ENCODE data around the gene NANS. TPM values are rescaled to one million over a fixed set of nuclear protein-coding genes. Genes with fewer than 3 reads are reported as not detected.

Gene NANS
- total and polyA plus RNA-seq, 10 of the 15 experiments (the other 5 are each of a cell fraction or from before 2014, with no cell fraction given) = 21.0 to 126 (median 52.3) TPM

- TF ChIP-seq SKIL (IDR thresholded peaks at IDR 0.05; ENCODE audit: low read depth, poor library complexity, severe bottlenecking) (peak; percentile 77), CTCF (IDR thresholded peaks at IDR 0.05 in 2 of 3, conservative IDR thresholded peaks at IDR 0.05 in 1 of 3; ENCODE audit: control insufficient read depth in 2 of 3, extremely low read depth in 1 of 3, insufficient read depth in 1 of 3, low read depth in 3 of 3, low read length in 3 of 3) (no peak), SIN3A (IDR thresholded peaks at IDR 0.05; ENCODE audit: low read depth, low read length) (no peak), POLR2A (IDR thresholded peaks at IDR 0.05; ENCODE audit: low read depth, low read length) (peak; percentile 65), RUNX3 (IDR thresholded peaks at IDR 0.05; ENCODE audit: low read length) (peak; percentile 97), SP1 (IDR thresholded peaks at IDR 0.05; ENCODE audit: low read depth, low read length) (peak; percentile 65), STAT3 (IDR thresholded peaks at IDR 0.05; ENCODE audit: low read depth, low read length) (no peak), MEF2A (IDR thresholded peaks at IDR 0.05; ENCODE audit: insufficient read depth, low read depth, low read length) (0 out of 2 replicates have a peak, but pooled peaks have one; percentile 16), STAT1 (conservative IDR thresholded peaks at IDR 0.05) (no peak), NBN (IDR thresholded peaks at IDR 0.05) (peak; percentile 99), SPI1 (IDR thresholded peaks at IDR 0.05; ENCODE audit: borderline replicate concordance, insufficient read depth, low read depth, low read length) (no peak), ZBTB11 (CRISPR knock-in tag; IDR thresholded peaks at IDR 0.05) (no peak), IKZF2 (IDR thresholded peaks at IDR 0.05) (peak; percentile 71 to 78; a peak in 3 of 4 replicates), YY1 (IDR thresholded peaks at IDR 0.05; ENCODE audit: low read depth, low read length) (peak; percentile 40; the same call in 1 of the 2 replicates), SMAD5 (IDR thresholded peaks at IDR 0.05; ENCODE audit: low read depth) (no peak), SUZ12 (IDR thresholded peaks at IDR 0.05; ENCODE audit: unreplicated experiment) (no peak), POU2F2 (IDR thresholded peaks at IDR 0.05; ENCODE audit: borderline replicate concordance, low read depth, low read length) (peak; percentile 73; the same call in 1 of the 3 replicates), ZNF687 (IDR thresholded peaks at IDR 0.05) (no peak), NR2F1 (conservative IDR thresholded peaks at IDR 0.05) (peak; percentile 55)
Observed at GRCh38 chr9:98101868-98102273, 45.3 kb downstream of the NANS start (continued).

Data from GM12878 (cell line).